Neuron (in vitro differentiated cells): ENCODE results near the gene PIK3CG.

Source experiments
- H2AFZ ChIP-seq: one replicate; pipeline ENCODE4 v1.6.1; 2013; ENCODE audit warnings: low read depth, mild to moderate bottlenecking, inconsistent platforms, low read length, moderate library complexity
- H3K27me3 ChIP-seq: one replicate; pipeline ENCODE4 v1.6.1; 2013; ENCODE audit warnings: low read length; ENCODE audit not compliant: insufficient read depth
- H3K36me3 ChIP-seq: one replicate; pipeline ENCODE4 v1.6.1; 2013; ENCODE audit warnings: low read length; ENCODE audit not compliant: insufficient read depth
- H3K4me1 ChIP-seq: one replicate; pipeline ENCODE4 v1.6.1; 2013; ENCODE audit warnings: low read length; ENCODE audit not compliant: insufficient read depth
- H3K4me3 ChIP-seq: 2 replicates; pipeline ENCODE4 v1.5.1; 2013; ENCODE audit warnings: mild to moderate bottlenecking, low read length, moderate library complexity
- H3K9me3 ChIP-seq: one replicate; pipeline ENCODE4 v1.6.1; 2013; ENCODE audit warnings: low read length

The PIK3CG gene

DNA sequence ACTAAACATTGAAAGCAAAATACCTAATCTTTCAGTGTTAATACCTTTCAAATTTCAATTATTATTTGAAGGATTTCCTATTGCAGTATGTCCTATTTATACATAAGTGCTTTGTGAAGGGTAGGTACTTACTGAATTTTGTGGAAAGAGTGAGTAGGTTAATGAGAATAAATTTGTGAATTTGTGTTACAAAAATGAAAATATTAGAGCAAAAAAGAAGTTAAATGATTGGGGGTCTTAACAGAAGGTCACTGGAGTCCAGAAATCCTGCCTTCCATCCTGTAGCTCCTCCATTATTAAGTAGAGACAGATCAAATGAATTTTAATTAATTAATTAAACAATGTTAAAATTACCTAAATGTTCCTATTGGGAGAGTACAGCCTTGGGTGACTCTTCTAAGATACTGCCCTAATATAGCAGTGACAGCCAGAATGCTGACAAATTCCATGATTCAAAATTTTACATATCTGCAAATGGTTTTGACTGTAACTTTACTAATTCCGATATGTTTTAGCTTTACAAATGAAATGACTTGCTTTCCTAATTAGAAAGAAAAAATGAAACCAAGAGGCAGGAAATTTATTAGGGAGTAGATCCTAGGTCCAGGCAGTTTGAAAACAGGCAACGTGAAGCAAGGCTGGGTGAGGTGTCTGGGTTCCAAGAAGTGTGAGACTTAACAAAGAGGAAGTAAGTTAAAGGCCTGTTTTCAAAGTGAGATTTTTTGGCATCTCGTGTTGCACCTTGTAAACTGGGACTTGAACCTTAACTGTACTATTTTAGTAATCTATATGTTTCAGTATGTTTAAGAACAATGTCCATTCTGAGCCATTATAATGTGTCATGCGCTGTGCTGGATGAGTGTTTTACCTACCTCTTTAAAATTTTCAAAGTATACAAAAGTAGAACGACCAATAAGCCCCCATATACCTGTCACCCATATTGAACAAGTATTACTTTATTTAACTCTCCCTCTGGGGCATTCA, 1.5 kb downstream of the PIK3CG start:
- Histone ChIP-seq H2AFZ (no peak overlapping the region), H3K4me3 (no peak overlapping the region), H3K9me3 (peaks cover 4% of the 10 kb centered on the region), H3K27me3 (no peaks in the 10 kb centered on the region), H3K4me1 (no peaks in the 10 kb centered on the region), H3K36me3 (no peaks in the 10 kb centered on the region)

- no peaks in the 10 kb centered on the region for H3K36me3 ChIP-seq
- H3K27me3 ChIP-seq: no peaks in the 10 kb centered on the region
- H3K4me3 ChIP-seq: no peak overlapping the region
- H2AFZ ChIP-seq: no peak overlapping the region
- H3K4me1 ChIP-seq: no peaks in the 10 kb centered on the region
- H3K9me3 ChIP-seq: peaks cover 4% of the 10 kb centered on the region
Measured at GRCh38 chr7:106867641-106868351, 2.7 kb downstream of the PIK3CG start.

- Histone ChIP-seq H3K4me1 (no peaks in the 10 kb centered on the region), H3K9me3 (peaks cover 4% of the 10 kb centered on the region), H3K27me3 (no peaks in the 10 kb centered on the region), H2AFZ (no peak overlapping the region), H3K36me3 (no peaks in the 10 kb centered on the region), H3K4me3 (no peak overlapping the region)
Measured at GRCh38 chr7:106868364-106868763, 3.3 kb downstream of the PIK3CG start.

DNA sequence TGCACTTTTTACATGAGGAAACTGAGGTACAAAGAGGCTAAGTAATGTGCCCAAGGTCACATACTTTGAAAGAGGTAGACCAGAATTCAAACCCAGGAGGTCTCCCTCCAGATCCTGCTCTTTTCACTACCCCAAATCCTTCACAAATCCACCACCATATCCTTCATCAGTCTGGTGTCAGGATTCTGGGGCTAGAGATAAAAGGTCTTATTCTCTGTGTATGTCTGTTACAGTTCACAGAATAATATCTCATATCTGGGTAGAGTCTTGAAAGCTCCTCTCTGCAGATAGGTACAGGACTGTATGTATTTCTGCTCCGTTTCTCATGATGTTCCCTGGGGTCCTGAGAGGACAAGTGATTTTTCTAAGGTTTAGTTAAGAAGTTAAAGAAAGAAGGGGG, 4.9 kb downstream of the PIK3CG start:
- Histone ChIP-seq H3K27me3 (no peaks in the 10 kb centered on the region), H3K4me1 (no peaks in the 10 kb centered on the region), H3K9me3 (peaks cover 4% of the 10 kb centered on the region), H2AFZ (no peak overlapping the region), H3K36me3 (no peaks in the 10 kb centered on the region), H3K4me3 (no peak overlapping the region)

- Histone ChIP-seq H3K36me3 (no peaks in the 10 kb centered on the region), H3K4me1 (no peaks in the 10 kb centered on the region), H3K9me3 (peaks cover 4% of the 10 kb centered on the region), H2AFZ (no peak overlapping the region), H3K27me3 (no peaks in the 10 kb centered on the region), H3K4me3 (no peak overlapping the region)
Measured at GRCh38 chr7:106870528-106870927, 5.4 kb downstream of the PIK3CG start.

DNA sequence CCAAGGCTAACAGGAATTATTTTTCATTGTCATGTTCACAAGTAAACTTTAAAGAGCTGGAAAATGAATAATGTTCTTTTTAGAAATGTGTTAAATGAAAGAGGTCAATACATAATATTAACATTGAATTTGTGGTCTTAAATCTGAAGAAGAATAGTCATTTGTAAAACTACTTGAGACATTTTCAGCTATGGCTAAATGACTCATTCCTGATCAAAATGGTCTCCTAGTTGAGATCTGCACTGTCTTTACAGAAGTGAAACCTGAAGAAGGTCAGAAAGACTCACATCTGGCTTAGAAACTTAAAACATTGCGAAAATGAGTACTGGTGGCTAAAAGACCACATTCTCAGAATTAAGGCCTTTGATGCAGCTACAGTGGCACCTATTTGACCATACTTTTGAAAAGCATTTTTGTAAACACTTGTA, 5.9 kb downstream of the PIK3CG start:
- no peak overlapping the region for H2AFZ ChIP-seq
- peaks cover 4% of the 10 kb centered on the region for H3K9me3 ChIP-seq
- no peaks in the 10 kb centered on the region for H3K36me3 ChIP-seq
- H3K27me3 ChIP-seq: no peaks in the 10 kb centered on the region
- H3K4me3 ChIP-seq: no peak overlapping the region
- no peaks in the 10 kb centered on the region for H3K4me1 ChIP-seq

DNA sequence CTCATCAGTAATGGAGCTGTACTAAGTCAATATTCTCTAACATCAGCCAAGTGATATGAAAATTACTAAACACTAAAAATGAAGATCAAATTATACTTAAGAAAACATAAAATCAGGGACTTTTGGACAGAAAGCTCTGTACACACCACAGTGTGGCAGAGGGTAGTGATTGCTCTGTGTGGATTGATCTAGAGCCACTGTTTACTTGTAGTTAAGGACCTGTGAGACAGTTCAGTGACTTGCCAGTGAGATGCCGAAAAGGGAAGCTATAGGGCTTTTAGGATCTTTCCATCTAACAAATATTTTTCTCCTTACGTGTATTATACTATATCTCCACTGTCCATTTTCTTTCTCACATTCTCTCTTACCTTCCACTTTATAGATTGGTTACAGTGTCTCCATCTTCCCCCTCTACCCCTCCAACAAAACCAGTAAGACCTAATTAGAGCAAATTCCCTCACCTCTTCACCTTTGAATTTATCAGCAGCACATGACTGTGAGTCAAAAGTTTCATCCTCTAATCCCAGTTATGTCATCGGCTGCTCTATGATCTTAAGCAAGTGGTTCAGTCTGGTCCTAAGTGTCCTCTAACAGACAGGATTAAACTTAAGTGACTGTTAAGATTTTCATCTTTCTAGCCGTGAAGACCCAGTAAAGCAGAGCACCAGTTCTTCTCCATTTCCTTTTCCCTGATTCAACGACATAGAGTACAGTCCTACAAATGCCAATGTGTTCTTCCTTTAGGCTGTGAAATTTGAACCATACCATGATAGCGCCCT, 6.9 kb downstream of the PIK3CG start:
- no peaks in the 10 kb centered on the region for H3K4me1 ChIP-seq
- no peak overlapping the region for H2AFZ ChIP-seq
- H3K27me3 ChIP-seq: no peaks in the 10 kb centered on the region
- H3K36me3 ChIP-seq: no peaks in the 10 kb centered on the region
- H3K4me3 ChIP-seq: no peak overlapping the region
- peaks cover 4% of the 10 kb centered on the region for H3K9me3 ChIP-seq

DNA sequence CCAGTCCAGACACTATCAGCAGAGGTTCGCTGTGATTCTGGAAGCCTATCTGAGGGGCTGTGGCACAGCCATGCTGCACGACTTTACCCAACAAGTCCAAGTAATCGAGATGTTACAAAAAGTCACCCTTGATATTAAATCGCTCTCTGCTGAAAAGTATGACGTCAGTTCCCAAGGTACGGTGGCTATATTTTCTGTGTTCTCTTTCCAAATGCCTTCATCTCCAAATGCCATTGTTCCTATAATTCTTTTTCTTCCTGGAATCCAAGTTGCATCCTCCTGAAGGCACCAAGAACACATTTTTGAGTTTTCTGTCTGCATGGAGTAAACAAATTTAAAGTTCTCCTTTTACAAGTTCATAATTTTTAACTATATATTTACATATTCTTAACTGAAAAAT, 7.7 kb downstream of the PIK3CG start:
- H3K36me3 ChIP-seq: no peaks in the 10 kb centered on the region
- H3K9me3 ChIP-seq: peaks cover 3% of the 10 kb centered on the region
- no peak overlapping the region for H2AFZ ChIP-seq
- no peak overlapping the region for H3K4me3 ChIP-seq
- no peaks in the 10 kb centered on the region for H3K27me3 ChIP-seq
- H3K4me1 ChIP-seq: no peaks in the 10 kb centered on the region

GRCh38 chr7:106874076-106874475, 9.0 kb downstream of the PIK3CG start:
- Histone ChIP-seq H3K27me3 (no peaks in the 10 kb centered on the region), H3K9me3 (no peaks in the 10 kb centered on the region), H3K36me3 (no peaks in the 10 kb centered on the region), H3K4me3 (no peak overlapping the region), H3K4me1 (no peaks in the 10 kb centered on the region), H2AFZ (no peak overlapping the region)

GRCh38 chr7:106875508-106875907, 10.4 kb downstream of the PIK3CG start:
- Histone ChIP-seq H2AFZ (no peak overlapping the region), H3K4me3 (no peak overlapping the region), H3K36me3 (no peaks in the 10 kb centered on the region)

GRCh38 chr7:106878748-106879439, 13.8 kb downstream of the PIK3CG start:
- no peaks in the 10 kb centered on the region for H3K27me3 ChIP-seq
- no peaks in the 10 kb centered on the region for H3K9me3 ChIP-seq
- H3K4me3 ChIP-seq: no peak overlapping the region
- H3K36me3 ChIP-seq: no peaks in the 10 kb centered on the region
- H3K4me1 ChIP-seq: peaks cover 5% of the 10 kb centered on the region
- no peak overlapping the region for H2AFZ ChIP-seq

More at GRCh38 chr7:106875508-106875907, 10.4 kb downstream of the PIK3CG start:
- Histone ChIP-seq H3K27me3 (no peaks in the 10 kb centered on the region), H3K4me1 (no peaks in the 10 kb centered on the region), H3K9me3 (no peaks in the 10 kb centered on the region)

DNA sequence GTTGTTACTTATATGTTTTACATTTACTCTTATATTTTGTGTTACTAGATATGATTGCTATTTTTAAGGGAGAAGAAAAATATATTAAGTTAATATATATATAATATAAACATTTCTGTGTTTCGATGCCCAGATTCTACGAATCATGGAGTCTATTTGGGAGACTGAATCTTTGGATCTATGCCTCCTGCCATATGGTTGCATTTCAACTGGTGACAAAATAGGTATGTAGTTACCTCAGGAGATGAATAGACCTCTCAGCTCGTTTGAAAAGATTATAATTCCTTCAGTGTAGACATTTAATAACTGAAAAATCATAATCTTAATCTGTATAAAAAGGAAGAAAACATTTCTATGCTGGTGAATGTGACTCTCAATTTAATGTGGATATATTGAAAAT, 16.9 kb downstream of the PIK3CG start:
- no peaks in the 10 kb centered on the region for H3K9me3 ChIP-seq
- H2AFZ ChIP-seq: no peak overlapping the region
- H3K36me3 ChIP-seq: no peaks in the 10 kb centered on the region
- H3K4me1 ChIP-seq: peaks cover 6% of the 10 kb centered on the region
- H3K4me3 ChIP-seq: no peak overlapping the region
- no peaks in the 10 kb centered on the region for H3K27me3 ChIP-seq
